Astrocyte of the spinal cord (primary cell): Measurements from ENCODE around the gene OR2A25.

ENCODE experiments used
- DNase-seq: peaks from one replicate; pipeline ENCODE4 v3.0.0; 2011; ENCODE audit warnings: low read depth, low spot score
- H3K4me3 ChIP-seq: 2 replicates; pipeline ENCODE4 v1.5.1; 2011; ENCODE audit warnings: low read depth, mild to moderate bottlenecking, low read length, moderate library complexity
- in situ Hi-C: cut with HindIII; loops from 2 replicates; pipeline ENCODE4 v1.10.0; 2017; ENCODE audit warnings: low sequenced_read_pairs
- TF ChIP-seq, protein P1 (sequence below): IDR thresholded peaks from 2 replicates; pipeline ENCODE4 v1.5.1; 2012; ENCODE audit warnings: low read depth, mild to moderate bottlenecking, low read length, inconsistent platforms

OR2A25 gene

GRCh38 chr7:144090667-144091066 is 21.1 kb downstream of the OR2A25 start:
- no peak overlapping the region for H3K4me3 ChIP-seq
- no peak for DNase-seq
- in situ Hi-C loops, result no loop called here
- TF ChIP-seq, protein P1, sequence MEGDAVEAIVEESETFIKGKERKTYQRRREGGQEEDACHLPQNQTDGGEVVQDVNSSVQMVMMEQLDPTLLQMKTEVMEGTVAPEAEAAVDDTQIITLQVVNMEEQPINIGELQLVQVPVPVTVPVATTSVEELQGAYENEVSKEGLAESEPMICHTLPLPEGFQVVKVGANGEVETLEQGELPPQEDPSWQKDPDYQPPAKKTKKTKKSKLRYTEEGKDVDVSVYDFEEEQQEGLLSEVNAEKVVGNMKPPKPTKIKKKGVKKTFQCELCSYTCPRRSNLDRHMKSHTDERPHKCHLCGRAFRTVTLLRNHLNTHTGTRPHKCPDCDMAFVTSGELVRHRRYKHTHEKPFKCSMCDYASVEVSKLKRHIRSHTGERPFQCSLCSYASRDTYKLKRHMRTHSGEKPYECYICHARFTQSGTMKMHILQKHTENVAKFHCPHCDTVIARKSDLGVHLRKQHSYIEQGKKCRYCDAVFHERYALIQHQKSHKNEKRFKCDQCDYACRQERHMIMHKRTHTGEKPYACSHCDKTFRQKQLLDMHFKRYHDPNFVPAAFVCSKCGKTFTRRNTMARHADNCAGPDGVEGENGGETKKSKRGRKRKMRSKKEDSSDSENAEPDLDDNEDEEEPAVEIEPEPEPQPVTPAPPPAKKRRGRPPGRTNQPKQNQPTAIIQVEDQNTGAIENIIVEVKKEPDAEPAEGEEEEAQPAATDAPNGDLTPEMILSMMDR, result no peak

DNA sequence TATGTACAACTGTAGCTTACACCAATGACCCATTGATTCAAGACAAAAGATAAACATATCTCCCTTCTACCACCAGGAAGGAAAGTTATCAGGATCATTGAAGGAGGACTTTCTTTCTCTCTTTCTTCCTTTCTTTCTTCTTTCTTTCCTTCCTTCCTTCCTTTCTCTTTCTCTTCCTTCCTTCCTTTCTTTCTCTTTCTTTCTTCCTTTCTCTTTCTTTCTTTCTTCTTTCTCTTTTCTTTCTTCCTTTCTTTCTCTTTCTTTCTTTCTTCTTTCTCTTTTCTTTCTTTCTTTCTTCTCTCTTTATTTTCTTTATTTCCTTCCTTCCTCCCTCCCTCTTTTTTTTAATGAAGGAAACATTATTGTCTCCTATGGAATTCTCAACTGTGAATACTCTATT is 29.2 kb downstream of the OR2A25 start:
- in situ Hi-C loops, result no loop called here
- TF ChIP-seq, protein P1, result no peak
- H3K4me3 ChIP-seq, result no peak overlapping the region
- DNase-seq, result no peak

DNA sequence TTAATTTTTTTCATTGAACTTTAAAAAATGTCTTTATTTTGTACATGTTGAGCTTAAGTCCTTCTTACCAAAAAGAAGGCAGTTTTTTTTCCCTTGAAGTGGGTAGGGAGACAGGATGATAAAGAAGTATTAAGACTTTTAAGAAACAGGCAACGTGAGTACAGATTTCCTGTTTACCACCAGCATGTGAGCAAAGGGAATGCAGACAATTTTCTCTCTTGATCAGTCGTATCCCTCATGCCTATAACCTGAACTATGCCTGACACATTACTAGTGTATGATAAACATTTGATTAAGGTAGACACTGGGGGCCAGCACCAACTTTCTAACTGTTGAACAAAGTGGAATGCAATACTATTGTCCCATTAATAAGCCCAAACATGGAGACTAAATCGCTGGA is 31.0 kb downstream of the OR2A25 start:
- in situ Hi-C loops, result no loop called here
- H3K4me3 ChIP-seq, result no peak overlapping the region
- no peak for DNase-seq
- TF ChIP-seq, protein P1, result no peak

DNA sequence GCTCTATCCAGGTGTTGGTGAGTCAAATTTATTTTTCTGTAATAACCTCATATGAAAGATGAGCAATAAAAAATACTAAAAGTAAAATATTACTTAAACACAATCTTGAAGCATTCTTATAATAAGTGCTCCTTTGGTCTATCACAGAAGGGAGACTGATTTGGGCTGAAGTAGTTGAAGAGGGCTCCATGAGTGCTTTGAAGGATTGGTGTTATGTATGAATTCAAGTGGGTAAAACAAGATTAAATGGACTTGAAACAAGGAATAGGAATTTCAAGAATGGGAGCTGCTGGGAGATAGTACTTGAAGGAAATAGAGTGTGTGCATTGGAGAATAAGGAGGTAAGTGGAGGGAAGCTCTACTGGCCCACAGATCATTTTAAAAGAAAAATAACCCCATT is 32.4 kb downstream of the OR2A25 start:
- in situ Hi-C loops, result no loop called here
- no peak overlapping the region for H3K4me3 ChIP-seq
- no peak for DNase-seq
- TF ChIP-seq, protein P1, result no peak

DNA sequence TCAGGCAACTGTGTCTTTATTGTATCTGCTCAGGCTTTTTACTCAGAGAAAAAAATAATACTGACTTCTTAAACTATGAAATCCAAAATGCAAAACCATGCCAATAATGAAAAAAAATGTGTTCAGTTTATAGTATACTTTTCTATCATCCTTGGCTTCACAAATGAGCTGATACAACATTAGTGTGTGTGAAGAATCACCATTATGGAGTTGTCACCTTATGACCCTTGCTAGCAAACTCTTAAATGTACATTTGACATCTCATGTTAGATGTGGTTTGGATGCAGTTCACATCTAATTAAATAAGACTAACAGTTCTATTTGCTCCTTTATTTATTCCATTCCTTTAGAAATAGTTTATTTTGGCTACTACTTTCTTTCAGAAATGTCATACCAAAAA is 35.6 kb downstream of the OR2A25 start:
- H3K4me3 ChIP-seq, result no peak overlapping the region
- TF ChIP-seq, protein P1, result no peak
- no peak for DNase-seq
- in situ Hi-C loops, result no loop called here

GRCh38 chr7:144109283-144109682 is 39.7 kb downstream of the OR2A25 start, which contains the start of gene OR2A2:
Gene OR2A2, plus strand, starts transcription at chr7:144109583. Its CDS starts 0 bp downstream, at chr7:144109583.
- DNase-seq, result no peak
- TF ChIP-seq, protein P1, result no peak
- H3K4me3 ChIP-seq, result no peak within 1 kb of the TSS
- in situ Hi-C loops, result no loop called here

DNA sequence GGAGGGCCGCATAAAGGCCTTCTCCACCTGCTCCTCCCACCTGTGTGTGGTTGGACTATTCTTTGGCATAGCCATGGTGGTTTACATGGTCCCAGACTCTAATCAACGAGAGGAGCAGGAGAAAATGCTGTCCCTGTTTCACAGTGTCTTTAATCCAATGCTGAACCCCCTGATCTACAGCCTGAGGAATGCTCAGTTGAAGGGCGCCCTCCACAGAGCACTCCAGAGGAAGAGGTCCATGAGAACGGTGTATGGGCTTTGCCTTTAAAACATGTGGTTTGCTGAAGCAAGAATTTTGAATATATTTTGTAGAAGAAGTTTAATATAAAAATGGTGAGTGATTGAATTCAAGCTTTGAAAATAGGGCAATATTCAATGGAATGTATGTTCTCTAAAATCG is 40.7 kb downstream of the OR2A25 start:
- no peak overlapping the region for H3K4me3 ChIP-seq
- in situ Hi-C loops, result no loop called here
- DNase-seq, result no peak
- TF ChIP-seq, protein P1, result no peak
